ENCODE results near the gene GDA. TPM values are rescaled to one million over a fixed set of nuclear protein-coding genes. Genes with fewer than 3 reads are reported as not detected.
A peak's percentile ranks its signal among the peaks of the same experiment; 100 is the strongest.

GDA gene
- polyA plus RNA-seq, 5 donors: 0.06 to 0.31 (median 0.14) TPM; not detected in 1

DNA sequence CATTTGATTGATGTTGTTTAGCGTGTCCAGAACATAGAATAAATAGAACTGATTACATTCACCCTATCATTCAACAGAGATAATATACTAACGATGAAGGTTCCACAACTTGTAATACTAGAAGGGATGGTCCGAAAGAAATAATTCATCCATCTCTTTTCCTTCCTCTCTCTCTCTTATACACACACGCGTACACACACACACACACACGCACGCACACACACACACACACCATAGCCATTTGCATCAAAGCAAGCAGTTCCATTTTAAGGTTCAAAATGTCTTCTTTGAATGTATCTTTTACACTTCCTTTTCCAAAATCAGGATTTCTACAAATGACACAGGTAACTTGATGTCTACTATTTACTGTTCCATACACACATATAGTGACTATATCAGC, 887 bp downstream of the GDA start:
- DNase-seq: no peak

DNA sequence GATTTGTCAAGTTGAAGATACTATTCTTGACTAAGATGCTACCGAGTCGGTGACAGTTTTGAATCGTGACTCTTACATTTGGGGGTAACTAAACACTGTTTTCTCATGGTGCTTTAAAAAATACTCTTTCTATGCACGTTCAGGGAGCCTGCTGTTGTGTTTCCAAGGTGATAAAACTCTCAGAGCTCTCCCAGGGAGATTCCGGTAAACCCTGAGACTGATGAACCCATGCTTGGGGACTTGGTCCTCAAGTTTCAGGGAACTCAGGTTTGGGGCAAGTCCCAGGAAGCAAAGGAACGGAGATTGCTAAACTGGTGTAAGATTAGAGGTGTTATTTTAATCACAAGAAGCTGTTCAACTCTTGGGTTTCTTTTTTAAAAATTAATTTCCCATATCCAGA, 1.4 kb downstream of the GDA start:
- no peak for DNase-seq

DNA sequence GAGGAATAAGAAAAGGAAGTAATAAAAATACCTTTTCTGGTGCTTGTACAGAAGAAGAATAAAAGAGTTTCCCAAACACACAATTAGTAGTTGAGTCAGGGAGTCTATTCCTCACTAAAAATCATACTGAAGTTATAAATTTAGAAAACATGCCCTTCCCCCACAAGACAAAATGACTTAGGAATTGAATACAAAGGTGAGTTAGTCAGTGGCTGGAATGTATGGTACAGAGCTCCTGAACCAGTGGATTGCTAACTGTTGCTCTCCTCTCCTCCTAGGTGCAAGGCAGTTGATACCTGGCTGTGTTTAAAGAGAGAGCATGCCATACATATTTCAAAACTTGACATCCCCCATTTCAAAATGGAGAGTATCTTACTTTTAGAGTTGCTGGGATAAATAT, 1.9 kb downstream of the GDA start:
- no peak for DNase-seq

DNA sequence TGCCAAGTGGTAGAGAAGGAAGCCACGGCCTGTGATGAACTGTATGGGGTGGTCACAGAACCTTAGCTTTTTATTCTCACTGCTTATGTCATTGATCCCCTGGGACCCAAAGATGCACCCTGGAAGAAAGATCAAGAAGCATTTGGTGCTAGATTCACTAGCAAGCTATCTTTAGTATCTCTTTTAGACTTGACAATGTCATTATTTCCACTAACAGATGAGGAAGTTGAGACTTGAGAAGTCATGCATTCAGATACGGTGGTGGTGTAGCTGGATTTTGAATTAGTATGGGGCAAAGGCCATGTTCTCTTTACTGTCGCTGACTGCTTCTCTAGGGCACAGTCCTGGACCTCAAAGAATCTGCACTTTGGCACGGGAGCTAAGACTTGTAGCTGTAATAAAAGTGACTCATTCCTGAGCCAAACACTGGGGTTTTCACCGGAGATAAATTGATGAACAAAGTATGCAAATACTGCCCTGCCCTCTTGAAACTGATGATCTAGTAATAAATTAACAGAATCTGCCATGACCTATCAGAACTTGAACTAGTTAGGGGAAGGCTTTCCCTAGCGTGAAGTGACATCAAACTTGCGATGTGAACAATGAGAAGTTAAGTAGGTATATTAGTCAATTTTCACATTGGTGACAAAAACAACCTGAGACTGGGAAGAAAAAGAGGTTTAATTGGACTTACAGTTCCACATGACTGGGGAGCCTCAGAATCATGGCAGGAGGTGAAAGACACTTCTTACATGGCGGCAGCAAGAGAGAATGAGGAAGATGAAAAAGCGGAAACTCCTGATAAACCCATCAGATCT, 5.4 kb downstream of the GDA start:
- no peak for DNase-seq

DNA sequence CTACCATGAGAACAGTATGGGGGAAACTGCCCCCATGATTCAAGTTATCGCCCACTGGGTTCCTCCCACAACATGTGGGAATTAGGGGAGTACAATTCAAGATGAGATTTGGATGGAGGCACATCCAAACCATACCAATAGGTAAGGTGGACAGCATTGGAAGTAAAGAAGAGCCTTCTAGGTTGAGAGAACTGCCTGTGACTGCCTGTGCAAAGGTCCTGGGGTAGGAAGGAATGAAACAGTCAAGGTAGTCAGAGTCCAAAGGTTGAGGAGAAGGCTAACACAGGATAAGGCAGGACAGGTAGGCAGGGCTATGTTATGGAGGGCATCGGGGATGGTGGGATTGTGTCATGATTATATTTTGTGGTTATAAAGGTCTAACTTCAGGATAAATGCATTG, 6.1 kb downstream of the GDA start:
- DNase-seq: no peak

DNA sequence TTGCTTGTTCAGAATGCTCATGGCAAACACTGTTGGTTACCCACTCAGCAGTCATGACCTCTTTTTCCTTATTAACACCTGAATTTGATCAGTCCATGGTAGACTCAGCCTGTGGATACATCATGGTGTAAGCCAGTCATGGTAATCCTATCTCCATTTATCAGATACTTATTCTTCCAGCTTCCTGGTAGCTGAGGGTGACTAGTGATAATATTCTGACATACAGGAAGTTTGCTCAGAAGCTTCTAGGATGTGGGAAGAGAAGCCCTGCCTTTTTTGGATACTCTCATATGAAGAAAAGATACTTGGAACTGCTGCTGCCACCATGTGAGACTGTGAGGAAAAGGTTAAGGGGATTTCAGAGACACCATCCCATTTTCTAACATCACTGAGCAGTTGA, 7.3 kb downstream of the GDA start:
- no peak for DNase-seq

DNA sequence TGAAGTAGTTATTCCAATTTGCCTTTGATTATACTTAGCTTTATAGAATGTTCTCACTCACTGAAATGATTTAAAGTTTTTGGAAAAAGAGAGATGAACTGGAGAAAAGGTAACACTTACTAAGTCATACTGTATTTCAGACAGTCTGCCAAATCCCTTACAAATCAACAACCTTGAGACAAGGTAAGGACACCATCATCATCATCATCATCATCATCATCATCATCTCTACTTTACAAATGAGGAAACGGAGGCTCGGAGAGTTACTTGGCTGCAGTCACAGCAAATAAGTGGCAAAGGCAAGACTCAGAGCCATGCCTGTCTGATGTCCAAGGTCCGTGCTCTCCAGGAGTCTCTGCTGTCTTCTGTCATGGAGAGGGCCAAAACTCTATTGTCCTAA, 9.4 kb downstream of the GDA start:
- DNase-seq: no peak

DNA sequence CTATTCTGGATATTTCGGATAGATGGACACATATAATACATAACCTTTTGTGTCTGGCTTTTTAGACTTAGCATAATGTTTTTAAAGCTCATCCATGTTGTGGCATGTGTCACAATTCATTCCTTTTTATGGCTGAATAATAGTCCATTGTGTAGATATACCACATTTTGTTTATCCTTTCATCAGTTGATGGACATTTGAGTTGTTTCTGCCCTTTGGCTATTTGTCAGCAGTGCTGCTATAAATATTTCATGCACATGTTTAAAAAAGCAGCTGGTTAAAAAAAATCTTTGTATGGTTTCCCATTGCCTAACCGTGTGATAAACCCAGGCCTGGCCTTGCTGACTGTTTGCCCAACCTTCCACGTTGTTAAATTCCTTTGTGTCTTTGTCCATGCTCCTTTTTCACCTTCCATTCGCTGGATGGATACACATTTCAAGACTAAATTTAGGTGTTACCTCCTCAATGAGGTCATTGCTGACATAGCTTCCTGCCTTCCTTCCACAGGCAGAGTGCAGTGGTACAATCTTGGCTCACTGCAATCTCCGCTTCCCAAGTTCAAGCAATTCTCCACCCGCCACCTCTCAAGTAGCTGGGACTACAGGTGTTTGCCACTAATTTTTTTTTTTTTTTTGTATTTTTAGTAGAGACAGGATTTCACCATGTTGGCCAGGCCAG, 11.3 kb downstream of the GDA start:
- no peak for DNase-seq

DNA sequence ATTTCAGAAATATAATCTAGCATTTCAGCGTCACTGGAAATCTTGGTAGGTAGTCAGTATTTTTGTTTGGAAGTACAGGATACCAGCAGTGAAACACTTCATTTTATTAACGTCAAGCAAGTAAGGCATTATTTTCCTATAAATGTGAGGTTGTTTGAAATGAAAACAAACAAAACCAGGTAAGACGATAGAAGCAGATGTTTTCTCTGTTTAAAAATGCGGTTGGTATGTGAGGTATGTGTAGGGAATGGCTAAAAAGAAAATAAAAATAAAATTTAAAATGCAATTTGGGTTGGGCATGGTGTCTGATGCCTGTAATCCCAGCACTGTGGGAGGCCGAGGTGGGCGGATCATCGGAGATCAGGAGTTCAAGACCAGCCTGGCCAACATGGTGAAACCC, 16.1 kb downstream of the GDA start:
- DNase-seq: no peak

DNA sequence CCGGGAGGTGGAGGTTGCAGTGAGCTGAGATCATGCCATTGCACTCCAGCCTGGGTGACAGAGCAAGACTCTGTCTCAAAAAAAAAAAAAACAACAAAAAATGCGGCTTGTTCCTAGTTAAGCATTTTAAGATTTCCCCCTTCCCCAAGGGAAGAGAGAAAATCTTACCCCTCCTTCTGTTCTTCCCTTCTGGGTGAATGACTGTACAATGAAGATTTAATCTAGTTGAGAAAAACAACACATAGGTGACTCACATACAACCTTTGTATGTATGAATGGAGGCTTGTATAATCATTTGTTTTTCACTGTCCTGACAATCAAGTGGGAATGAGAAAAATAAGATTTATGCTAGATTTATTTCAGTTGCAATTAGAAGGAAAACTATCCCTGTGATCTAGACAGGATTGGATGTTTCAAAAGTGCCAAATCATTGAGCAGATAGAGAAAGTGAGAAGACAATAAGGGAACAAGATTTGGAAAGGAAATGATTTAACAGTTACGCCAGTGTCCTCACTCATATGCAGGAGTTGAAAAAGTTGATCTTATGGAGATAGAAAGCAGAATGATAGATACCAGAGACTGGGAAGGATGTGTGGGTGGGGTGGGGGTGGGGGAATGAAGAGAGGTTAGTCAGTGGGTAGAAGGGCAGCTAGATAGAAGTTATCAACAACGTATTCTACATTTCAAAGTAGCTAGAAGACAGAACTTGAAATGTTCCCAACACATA, 16.7 kb downstream of the GDA start:
- DNase-seq: no peak

DNA sequence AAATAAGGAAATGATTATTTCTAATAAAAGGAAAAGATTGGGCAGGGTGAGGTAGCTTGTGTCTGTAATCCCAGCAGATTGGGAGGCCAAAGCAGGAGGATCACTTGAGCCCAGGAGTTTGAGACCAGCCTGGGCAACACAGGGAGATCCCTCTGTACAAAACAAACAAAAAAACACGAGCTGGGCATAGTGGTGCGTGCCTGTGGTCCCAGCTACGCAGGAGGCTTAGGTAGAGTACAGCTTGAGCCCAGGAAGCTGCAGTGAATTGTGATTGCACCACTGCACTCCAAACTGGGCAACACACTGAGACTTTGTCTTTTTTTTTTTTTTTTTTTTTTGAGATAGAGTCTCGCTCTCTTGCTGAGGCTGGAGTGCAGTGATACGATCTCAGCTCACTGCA, 18.8 kb downstream of the GDA start:
- DNase-seq: no peak

DNA sequence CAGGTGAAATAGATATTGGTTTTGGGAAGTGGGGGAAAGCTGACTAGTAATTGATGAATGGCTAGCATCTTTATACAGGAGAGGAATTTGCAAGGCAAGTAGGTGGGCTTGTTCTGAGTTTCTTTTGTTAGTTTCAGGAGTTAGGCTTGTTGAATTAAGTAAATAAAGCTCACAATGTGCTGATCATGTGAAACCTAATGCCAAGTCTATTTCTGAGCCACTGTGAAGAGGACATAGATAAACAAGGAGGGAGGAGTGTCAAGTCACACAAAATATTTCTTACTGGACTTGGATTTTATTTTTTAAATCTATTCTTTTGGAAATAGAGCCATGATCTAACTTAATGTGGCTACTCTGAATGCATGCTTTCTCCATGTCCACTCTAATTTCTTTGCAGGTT, 19.9 kb downstream of the GDA start:
- DNase-seq: no peak

DNA sequence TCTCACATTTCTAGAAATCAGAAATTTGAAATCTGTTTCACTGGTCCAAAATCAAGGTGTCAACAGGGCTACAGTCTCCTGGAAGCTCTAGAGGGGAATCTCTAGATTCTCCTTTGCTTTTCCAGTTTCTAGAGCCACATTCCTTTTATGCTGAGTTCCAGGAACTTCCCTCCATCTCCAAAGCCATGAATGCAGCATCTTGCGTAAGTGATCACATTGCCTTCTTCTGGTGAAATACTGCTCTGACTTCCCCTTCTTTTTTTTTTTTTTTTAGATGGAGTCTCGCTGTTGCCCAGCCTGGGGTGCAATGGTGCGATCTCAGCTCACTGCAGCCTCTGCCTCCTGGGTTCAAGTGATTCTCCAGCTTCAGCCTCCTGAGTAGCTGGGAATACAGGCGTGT, 23.8 kb downstream of the GDA start:
- no peak for DNase-seq

DNA sequence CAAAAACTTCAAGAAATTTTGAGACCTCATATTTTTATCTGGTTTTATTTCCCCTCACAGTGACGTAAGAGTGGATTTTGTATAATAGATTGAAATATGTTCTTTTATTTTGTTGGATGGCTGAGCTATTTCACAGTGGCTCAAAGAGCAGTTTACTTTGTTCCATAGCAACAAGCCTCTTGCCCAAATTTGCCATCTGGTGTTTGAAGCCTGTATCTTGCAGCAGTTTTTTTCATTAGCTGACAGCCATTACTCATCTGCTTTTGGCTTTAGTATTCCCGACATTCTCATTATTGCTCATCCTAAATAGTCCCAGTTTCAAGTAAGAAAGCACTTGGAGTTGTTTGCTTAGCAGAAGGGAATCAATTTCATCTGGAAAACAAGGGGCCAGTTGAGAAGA, 36.3 kb downstream of the GDA start:
- DNase-seq: no peak

DNA sequence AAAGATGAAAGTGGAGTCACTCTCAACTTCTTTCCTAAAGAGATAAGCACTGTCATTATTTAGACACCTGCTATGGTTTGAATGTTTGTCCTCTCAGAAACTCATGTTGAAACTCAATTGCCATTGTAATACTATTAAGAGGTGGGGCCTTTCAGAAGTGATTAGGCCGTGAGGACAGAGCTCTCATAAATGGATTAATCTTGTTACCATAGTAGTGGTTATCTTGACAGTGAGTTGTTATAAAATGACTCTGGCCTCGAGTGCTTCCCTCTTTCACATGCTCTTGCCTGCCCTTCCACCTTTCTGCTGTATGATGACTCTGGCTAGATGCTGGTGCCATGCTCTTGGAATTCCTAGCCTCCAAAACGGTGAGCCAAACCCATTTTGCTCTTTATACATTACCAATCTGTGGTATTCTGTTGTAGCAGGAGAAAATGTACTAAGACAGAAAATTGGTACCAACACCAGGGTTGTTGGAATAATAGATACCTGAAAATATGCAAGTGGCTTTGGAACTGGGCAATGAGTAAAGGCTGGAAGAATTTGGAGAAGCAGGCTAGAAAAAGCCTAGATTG, 38.0 kb downstream of the GDA start:
- DNase-seq: no peak

DNA sequence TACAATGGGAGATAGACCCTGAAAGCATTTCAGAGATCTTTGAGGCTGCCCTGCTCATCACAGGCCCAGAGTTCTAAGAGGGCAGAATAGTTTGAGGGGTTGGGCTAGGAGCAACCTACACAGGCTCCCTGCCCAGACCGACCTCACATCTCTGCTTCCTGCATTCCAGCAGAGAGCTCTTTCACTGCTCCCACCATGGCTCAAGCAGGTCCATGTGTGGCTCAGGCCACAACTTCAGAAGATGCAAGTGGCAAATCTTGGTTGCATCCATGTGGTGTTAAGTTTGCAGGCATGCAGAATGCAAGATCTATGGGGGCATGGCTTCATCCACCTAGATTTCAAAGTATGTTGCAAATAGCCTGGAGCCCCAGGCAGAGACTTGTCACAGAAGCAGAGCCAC, 39.0 kb downstream of the GDA start:
- no peak for DNase-seq

DNA sequence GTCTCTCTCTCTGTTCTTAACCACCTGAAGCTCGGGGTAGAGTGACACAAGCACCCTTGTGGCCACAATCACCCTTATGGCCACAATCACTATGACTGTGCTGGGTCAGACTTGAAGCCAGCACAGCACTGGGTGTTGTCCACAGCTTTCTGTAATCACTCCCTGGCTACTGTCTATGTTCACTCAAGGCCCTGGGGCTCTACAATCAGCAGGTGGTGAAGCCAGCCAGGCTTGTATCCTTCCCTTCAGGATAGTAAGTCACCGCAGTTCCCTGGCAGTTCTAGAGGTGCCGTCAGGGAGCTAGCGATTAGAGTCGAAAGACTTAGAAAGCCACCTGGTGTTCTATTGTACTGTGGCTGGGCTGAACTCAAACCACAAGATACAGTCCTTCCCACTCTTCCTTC, 44.2 kb downstream of the GDA start:
- no peak for DNase-seq

DNA sequence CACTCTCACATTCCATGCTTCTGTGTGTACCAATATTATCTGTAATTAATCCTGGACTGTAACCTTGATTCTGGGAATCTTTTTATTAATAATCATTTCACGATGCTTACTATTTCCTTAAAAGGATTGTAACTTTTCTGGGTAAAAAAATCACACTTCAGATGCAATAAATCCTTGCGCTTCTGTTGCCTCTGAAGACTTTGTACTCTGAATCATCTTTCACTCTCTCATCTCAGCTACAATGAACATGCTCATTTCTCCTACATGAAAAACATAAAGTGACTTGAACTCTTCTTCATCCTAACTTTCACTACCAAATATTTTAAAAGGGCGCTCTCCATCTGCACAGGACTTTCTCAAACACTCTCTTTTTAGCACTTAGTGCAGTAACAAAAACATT, 50.0 kb downstream of the GDA start:
- no peak for DNase-seq

DNA sequence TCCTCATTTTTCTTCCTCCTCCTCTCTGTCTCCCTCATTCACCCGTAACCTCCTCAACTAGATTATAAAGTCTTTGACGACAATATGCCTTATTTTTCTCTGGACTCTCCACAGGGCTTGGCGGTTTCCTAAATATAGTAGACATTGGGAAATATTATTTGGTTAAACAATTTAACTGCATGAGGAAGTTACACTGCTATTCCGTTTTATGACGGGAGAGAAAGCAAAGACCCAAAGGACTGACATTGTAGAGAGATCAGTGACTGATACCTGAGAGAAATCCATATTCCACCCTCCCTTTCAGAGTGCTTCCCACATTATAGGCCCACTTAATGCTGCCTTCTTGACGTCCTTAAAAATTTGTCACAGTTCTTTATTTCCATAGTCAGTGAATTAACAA, 51.2 kb downstream of the GDA start:
- no peak for DNase-seq

DNA sequence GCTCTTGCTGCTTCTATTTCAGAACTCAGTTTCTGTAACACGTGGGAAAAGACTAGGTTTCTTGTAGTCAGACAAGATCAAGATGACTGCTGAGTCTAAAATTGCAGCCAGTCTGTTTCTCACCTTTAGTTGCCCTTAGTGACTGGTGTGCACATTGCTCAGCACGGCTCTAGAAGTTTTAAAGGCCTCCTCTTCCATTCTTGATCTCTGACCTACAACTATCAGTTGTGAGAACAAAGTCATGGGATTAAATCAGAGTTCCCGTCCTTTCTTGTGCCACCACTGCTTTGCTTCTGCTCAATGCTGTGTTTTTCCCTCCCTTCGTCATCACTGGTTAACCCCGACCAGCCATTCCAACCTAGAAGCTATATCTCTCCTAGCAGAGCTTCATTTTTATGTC, 52.8 kb downstream of the GDA start:
- no peak for DNase-seq

DNA sequence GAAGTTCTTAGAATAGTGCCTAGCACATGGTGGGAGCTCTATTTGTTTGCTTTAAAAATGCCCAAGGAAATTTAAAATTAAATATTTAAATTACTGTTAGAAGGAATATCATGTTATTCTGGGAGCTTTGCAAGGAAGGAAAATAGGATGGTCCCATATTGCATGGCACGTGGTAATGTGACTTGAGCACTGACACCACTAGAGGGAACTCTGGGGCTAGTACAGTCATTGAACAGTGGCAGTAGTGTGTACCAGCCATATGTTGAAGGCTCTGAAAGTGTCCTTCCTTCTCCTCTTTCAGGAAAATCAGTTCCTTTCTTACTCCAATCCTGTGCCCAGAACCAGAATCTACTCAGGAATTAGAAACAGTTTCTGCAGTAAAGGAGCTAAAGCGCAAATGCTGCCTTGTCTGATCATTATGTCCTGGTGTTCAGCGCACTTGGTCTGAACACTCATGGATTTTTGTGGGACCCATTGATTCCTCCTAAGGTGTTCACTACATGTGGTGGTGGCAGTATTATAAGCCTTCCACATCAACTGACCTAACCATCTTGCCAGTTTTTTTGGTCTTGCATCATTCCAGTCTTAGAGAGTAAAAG, 54.1 kb downstream of the GDA start:
- DNase-seq: peak in 1 of 2 donors; percentile 9

DNA sequence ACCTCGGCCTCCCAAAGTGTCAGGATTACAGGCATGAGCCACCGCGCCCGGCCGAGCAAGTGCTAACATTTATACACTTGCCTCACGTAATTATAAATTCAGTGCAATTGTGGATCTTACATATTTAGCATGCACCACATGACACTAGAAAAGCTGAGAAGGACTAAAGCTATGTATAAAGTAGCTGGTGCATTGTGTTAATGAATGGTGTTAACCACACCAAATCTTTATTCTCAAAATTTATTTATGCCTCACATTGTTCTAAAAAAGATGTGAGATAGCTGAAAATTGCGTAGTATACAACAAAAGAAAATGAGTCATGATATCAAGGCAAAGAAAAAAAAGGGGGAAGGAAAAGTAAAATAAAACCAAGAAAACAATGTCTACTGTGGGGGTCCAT, 54.8 kb downstream of the GDA start:
- DNase-seq: no peak
